Activated CD8-positive, alpha-beta memory T cell treated with anti-CD3 and anti-CD28 coated beads, Interleukin-2, amount 50 U/mL, for 1 hour (primary cell): ENCODE data around the gene CCDC66.

ENCODE experiments used
- DNase-seq: peaks from one replicate; pipeline ENCODE4 v3.0.0-alpha.2; 2020; ENCODE audit errors: extremely low read depth

CCDC66 gene

GRCh38 chr3:56622381-56622780 lies 65.4 kb downstream of the CCDC66 start:
- no peak for DNase-seq

- DNase-seq = no peak
Observed at GRCh38 chr3:56624725-56625124, 67.8 kb downstream of the CCDC66 start.

GRCh38 chr3:56629047-56629446 lies 72.1 kb downstream of the CCDC66 start:
- DNase-seq = no peak

- DNase-seq = no peak
Observed at GRCh38 chr3:56629451-56629850, 72.5 kb downstream of the CCDC66 start.

- no peak for DNase-seq
Observed at GRCh38 chr3:56630966-56631365, 74.0 kb downstream of the CCDC66 start.

GRCh38 chr3:56633181-56633580 lies 76.2 kb downstream of the CCDC66 start:
- DNase-seq = no peak

GRCh38 chr3:56633602-56634535 lies 76.9 kb downstream of the CCDC66 start:
- DNase-seq = no peak

GRCh38 chr3:56645407-56645806 lies 88.4 kb downstream of the CCDC66 start:
- no peak for DNase-seq

- no peak for DNase-seq
Observed at GRCh38 chr3:56654460-56654859, 97.5 kb downstream of the CCDC66 start.

GRCh38 chr3:56655709-56656108 lies 98.7 kb downstream of the CCDC66 start:
- DNase-seq = no peak

GRCh38 chr3:56664823-56665222 lies 107.8 kb downstream of the CCDC66 start:
- DNase-seq = no peak

GRCh38 chr3:56667973-56668579 lies 111.1 kb downstream of the CCDC66 start:
- no peak for DNase-seq
